HL-60 (cell line): ENCODE measurements around the gene SOD3.

Experiments used
- DNase-seq, 2 experiments: peaks; one replicate each; pipeline ENCODE4 v3.0.0-alpha.2; 2010 to 2020; ENCODE audit warnings: low read depth in 1 of 2, low spot score in 1 of 2
- H3K27ac ChIP-seq: fragments of 250-450 bp; sonication (Bioruptor Pico); replicated peaks from 2 replicates; pipeline ENCODE4 v1.5.1; 2020; ENCODE audit warnings: mild to moderate bottlenecking, moderate library complexity
- H3K27me3 ChIP-seq: fragments of 250-450 bp; sonication (Bioruptor Pico); 2 replicates; pipeline ENCODE4 v1.5.1; 2021; ENCODE audit warnings: mild to moderate bottlenecking, moderate library complexity; ENCODE audit not compliant: insufficient read depth, poor library complexity, severe bottlenecking
- H3K4me3 ChIP-seq: replicated peaks from 2 replicates; pipeline ENCODE4 v1.5.1; 2011; ENCODE audit warnings: mild to moderate bottlenecking, control low read depth, low read length; ENCODE audit not compliant: insufficient read depth
- GABPA ChIP-seq: IDR thresholded peaks from 2 replicates; pipeline ENCODE4 v1.6.1; 2012; ENCODE audit warnings: low read depth
- POLR2AphosphoS5 ChIP-seq: IDR thresholded peaks from 2 replicates; pipeline ENCODE4 v1.6.1; 2012; ENCODE audit warnings: low read depth
- SPI1 ChIP-seq: IDR thresholded peaks from 2 replicates; pipeline ENCODE4 v1.6.1; 2012; ENCODE audit warnings: low read depth, mild to moderate bottlenecking, borderline replicate concordance
- TF ChIP-seq, protein P1 (sequence below): IDR thresholded peaks from 2 replicates; pipeline ENCODE4 v1.6.1; 2012; ENCODE audit warnings: low read depth; ENCODE audit not compliant: insufficient replicate concordance
- TF ChIP-seq, protein P2 (sequence below): IDR thresholded peaks from one replicate; pipeline ENCODE4 v1.5.1; 2011; ENCODE audit warnings: low read length, control low read depth, inconsistent platforms; ENCODE audit not compliant: insufficient read depth

SOD3 gene

DNA sequence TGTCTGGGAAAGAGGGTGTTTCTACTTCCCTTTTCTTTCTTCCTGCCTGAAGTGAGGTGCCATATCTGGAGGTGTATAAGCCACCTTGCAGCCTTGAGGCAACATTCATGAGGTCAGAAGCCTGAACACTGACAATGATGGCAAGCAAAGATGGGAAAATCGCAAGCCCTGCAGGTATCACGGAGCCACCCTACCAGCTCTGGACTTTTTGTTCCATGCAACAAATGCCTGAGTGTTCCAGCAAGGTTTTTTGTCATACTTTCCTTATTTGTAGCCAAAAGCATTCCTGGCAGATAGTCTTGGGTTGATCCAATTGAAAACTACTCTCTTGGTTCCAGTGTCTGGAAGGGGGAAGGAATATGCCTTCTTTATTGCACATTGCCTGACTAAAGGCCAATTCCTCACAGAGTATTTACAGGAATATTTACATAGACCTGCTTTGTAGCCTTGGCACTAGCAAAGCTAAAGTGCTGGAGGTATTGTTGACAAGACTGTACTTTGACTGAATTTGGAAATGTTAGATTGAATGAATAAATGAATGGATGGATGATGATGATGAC is 14.4 kb upstream of the SOD3 start:
- TF ChIP-seq GABPA, result no peak
- TF ChIP-seq, protein P1, sequence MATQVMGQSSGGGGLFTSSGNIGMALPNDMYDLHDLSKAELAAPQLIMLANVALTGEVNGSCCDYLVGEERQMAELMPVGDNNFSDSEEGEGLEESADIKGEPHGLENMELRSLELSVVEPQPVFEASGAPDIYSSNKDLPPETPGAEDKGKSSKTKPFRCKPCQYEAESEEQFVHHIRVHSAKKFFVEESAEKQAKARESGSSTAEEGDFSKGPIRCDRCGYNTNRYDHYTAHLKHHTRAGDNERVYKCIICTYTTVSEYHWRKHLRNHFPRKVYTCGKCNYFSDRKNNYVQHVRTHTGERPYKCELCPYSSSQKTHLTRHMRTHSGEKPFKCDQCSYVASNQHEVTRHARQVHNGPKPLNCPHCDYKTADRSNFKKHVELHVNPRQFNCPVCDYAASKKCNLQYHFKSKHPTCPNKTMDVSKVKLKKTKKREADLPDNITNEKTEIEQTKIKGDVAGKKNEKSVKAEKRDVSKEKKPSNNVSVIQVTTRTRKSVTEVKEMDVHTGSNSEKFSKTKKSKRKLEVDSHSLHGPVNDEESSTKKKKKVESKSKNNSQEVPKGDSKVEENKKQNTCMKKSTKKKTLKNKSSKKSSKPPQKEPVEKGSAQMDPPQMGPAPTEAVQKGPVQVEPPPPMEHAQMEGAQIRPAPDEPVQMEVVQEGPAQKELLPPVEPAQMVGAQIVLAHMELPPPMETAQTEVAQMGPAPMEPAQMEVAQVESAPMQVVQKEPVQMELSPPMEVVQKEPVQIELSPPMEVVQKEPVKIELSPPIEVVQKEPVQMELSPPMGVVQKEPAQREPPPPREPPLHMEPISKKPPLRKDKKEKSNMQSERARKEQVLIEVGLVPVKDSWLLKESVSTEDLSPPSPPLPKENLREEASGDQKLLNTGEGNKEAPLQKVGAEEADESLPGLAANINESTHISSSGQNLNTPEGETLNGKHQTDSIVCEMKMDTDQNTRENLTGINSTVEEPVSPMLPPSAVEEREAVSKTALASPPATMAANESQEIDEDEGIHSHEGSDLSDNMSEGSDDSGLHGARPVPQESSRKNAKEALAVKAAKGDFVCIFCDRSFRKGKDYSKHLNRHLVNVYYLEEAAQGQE, result no peak
- no peak for TF ChIP-seq SPI1
- TF ChIP-seq, protein P2, sequence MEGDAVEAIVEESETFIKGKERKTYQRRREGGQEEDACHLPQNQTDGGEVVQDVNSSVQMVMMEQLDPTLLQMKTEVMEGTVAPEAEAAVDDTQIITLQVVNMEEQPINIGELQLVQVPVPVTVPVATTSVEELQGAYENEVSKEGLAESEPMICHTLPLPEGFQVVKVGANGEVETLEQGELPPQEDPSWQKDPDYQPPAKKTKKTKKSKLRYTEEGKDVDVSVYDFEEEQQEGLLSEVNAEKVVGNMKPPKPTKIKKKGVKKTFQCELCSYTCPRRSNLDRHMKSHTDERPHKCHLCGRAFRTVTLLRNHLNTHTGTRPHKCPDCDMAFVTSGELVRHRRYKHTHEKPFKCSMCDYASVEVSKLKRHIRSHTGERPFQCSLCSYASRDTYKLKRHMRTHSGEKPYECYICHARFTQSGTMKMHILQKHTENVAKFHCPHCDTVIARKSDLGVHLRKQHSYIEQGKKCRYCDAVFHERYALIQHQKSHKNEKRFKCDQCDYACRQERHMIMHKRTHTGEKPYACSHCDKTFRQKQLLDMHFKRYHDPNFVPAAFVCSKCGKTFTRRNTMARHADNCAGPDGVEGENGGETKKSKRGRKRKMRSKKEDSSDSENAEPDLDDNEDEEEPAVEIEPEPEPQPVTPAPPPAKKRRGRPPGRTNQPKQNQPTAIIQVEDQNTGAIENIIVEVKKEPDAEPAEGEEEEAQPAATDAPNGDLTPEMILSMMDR, result no peak
- Histone ChIP-seq H3K4me3 (no peak overlapping the region), H3K27me3 (no peaks in the 10 kb centered on the region), H3K27ac (no peak overlapping the region)
- no peak for DNase-seq

DNA sequence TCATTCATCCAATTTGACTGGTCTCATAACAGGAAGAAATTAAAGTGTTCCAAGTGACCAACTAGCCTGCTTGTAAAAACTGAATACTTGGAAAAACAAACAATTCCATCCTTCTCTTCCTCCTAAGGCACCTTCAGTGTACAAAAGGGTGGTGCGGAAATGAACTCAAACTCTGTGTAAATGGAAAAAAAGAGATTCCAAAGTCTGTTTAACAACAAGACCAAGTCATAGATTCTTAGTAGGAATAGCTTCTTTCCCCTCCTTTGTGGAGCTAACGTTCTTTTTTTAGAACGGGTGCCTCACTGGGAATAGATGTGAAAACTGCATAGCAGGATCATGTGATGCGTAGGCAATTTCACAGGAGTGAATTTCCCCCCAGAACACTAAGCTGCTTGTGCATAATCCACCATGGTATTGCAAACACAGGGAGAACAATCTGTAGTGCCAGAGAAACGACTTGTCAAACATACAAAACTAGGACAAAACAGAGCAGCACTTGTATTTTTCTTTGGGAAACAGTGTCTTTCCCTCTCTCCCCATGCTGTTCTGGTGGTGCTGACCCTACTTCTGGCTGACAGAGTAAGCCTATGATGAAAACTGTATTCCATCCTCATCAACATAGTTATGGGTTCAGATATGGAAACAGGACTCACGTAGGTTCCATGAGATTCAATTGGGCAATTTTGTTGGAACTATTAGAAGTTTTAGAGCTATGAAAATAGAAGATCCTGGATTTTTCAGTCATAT is 13.2 kb upstream of the SOD3 start:
- TF ChIP-seq POLR2AphosphoS5 (no peak), GABPA (no peak), SPI1 (no peak)
- TF ChIP-seq, protein P2, result no peak
- no peak overlapping the region for H3K27ac ChIP-seq
- no peak for DNase-seq
- H3K27me3 ChIP-seq, result no peaks in the 10 kb centered on the region
- H3K4me3 ChIP-seq, result no peak overlapping the region

GRCh38 chr4:24783506-24783905 is 11.9 kb upstream of the SOD3 start:
- Histone ChIP-seq H3K27me3 (no peaks in the 10 kb centered on the region), H3K4me3 (no peak overlapping the region), H3K27ac (no peak overlapping the region)
- TF ChIP-seq POLR2AphosphoS5, result no peak
- no peak for TF ChIP-seq GABPA
- TF ChIP-seq, protein P1, result no peak
- TF ChIP-seq, protein P2, result no peak
- no peak for TF ChIP-seq SPI1
- DNase-seq, result no peak

DNA sequence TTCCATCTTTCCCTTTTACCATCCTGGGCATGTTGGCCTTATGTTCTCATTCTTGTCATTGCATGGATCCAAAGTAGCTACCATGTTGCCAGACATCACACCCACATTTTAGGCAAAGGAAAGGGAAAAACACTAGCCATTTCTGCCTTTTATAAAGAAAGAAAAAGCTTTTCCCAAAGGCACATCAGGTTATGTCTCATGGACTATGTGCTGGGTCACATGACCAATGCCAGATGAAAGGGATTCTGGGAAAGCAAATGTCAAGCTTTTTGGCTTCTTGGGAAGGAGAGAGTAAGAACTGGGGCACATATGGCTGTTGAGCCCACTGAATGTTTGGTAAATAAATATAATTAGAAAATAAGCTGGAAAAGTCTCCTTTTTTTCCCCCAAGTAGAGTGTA is 4.3 kb upstream of the SOD3 start:
- TF ChIP-seq, protein P1, result no peak
- TF ChIP-seq POLR2AphosphoS5 (no peak), GABPA (no peak), SPI1 (no peak)
- TF ChIP-seq, protein P2, result no peak
- Histone ChIP-seq H3K4me3 (no peak overlapping the region), H3K27me3 (no peaks in the 10 kb centered on the region), H3K27ac (no peak overlapping the region)
- DNase-seq, result no peak
